HG03342 (cell line): ENCODE measurements around the gene MYO5B.

ENCODE experiments used
- ATAC-seq: cut with Tn5 transposase; IDR thresholded peaks from one replicate; pipeline ENCODE4 v1.9.1; 2021; ENCODE audit warnings: mild to moderate bottlenecking, moderate library complexity; ENCODE audit not compliant: unreplicated experiment

MYO5B gene

GRCh38 chr18:49974079-49974478, 220.9 kb downstream of the MYO5B start:
- no peak for ATAC-seq

- no peak for ATAC-seq
Observed at GRCh38 chr18:49973592-49973991, 221.4 kb downstream of the MYO5B start.

GRCh38 chr18:49972535-49972934, 222.4 kb downstream of the MYO5B start:
- no peak for ATAC-seq

- no peak for ATAC-seq
Observed at GRCh38 chr18:49971462-49971861, 223.5 kb downstream of the MYO5B start.

GRCh38 chr18:49970319-49970718, 224.6 kb downstream of the MYO5B start:
- peak; percentile 71 for ATAC-seq

- no peak for ATAC-seq
Observed at GRCh38 chr18:49968644-49969309, 226.2 kb downstream of the MYO5B start.

GRCh38 chr18:49967636-49968313, 227.2 kb downstream of the MYO5B start:
- ATAC-seq, result no peak

GRCh38 chr18:49967171-49967570, 227.8 kb downstream of the MYO5B start:
- peak; percentile 83 for ATAC-seq

GRCh38 chr18:49966090-49966489, 228.9 kb downstream of the MYO5B start:
- ATAC-seq, result no peak

GRCh38 chr18:49963217-49963616, 231.7 kb downstream of the MYO5B start:
- no peak for ATAC-seq

GRCh38 chr18:49961271-49961670, 233.7 kb downstream of the MYO5B start:
- ATAC-seq, result no peak

- no peak for ATAC-seq
Observed at GRCh38 chr18:49960376-49960775, 234.6 kb downstream of the MYO5B start.

- ATAC-seq, result peak; percentile 68
Observed at GRCh38 chr18:49959176-49959575, 235.8 kb downstream of the MYO5B start.

- no peak for ATAC-seq
Observed at GRCh38 chr18:49955263-49955662, 239.7 kb downstream of the MYO5B start.

- no peak for ATAC-seq
Observed at GRCh38 chr18:49953391-49953790, 241.6 kb downstream of the MYO5B start.

GRCh38 chr18:49949951-49950395, 245.0 kb downstream of the MYO5B start:
- no peak for ATAC-seq

- ATAC-seq, result no peak
Observed at GRCh38 chr18:49948975-49949374, 246.0 kb downstream of the MYO5B start.

- no peak for ATAC-seq
Observed at GRCh38 chr18:49944663-49945062, 250.3 kb downstream of the MYO5B start.

- no peak for ATAC-seq
Observed at GRCh38 chr18:49936821-49937220, 258.1 kb downstream of the MYO5B start.

- no peak for ATAC-seq
Observed at GRCh38 chr18:49935215-49935614, 259.7 kb downstream of the MYO5B start.

GRCh38 chr18:49934457-49934856, 260.5 kb downstream of the MYO5B start:
- ATAC-seq, result peak; percentile 59

- ATAC-seq, result no peak
Observed at GRCh38 chr18:49933530-49934128, 261.3 kb downstream of the MYO5B start.
